Tibial nerve (tissue), 4 donors: ENCODE results near the gene EIF2S1. TPM values are rescaled to one million over a fixed set of nuclear protein-coding genes. Genes with fewer than 3 reads are reported as not detected.

Source experiments
- DNase-seq, 2 donors: peaks; one replicate each; pipeline ENCODE4 v3.0.0-alpha.2; 2019; ENCODE audit warnings: low spot score in 2 of 2
- H3K27ac ChIP-seq, 4 donors: fragments of 200-600 bp; sonication (generic) in 3 of 4; one replicate each; pipeline ENCODE4 v1.5.1; 2017 to 2019; ENCODE audit warnings: mild to moderate bottlenecking in 1 of 4
- H3K27me3 ChIP-seq, 2 donors: fragments of 200-600 bp; sonication (generic) in 1 of 2; one replicate each; pipeline versions ENCODE4 v1.5.1 to v1.6.0; 2017 to 2019
- H3K36me3 ChIP-seq, 3 donors: fragments of 200-600 bp; sonication (generic); one replicate each; pipeline ENCODE4 v1.5.1; 2018 to 2019
- H3K4me1 ChIP-seq, 4 donors: fragments of 200-600 bp; sonication (generic) in 3 of 4; one replicate each; pipeline ENCODE4 v1.5.1; 2017 to 2019
- H3K4me3 ChIP-seq, 4 donors: fragments of 200-600 bp; sonication (generic) in 3 of 4; one replicate each; pipeline ENCODE4 v1.5.1; 2017 to 2019; ENCODE audit warnings: mild to moderate bottlenecking in 1 of 4, moderate library complexity in 1 of 4
- H3K9me3 ChIP-seq, 4 donors: fragments of 200-600 bp; sonication (generic) in 3 of 4; one replicate each; pipeline ENCODE4 v1.5.1; 2017 to 2019
- CTCF ChIP-seq, 5 experiments: fragments of 200-600 bp in 3 of 5; fragments of 450-650 bp in 2 of 5; sonication (generic) in 3 of 5; IDR thresholded peaks; one replicate each; pipeline ENCODE4 v1.5.1; 2016 to 2019; ENCODE audit warnings: antibody characterized with exemption in 5 of 5, mild to moderate bottlenecking in 3 of 5, moderate library complexity in 2 of 5
- EP300 ChIP-seq, 2 donors: sonication (generic); formaldehyde crosslinking; IDR thresholded peaks; one replicate each; pipeline ENCODE4 v1.6.1; 2017; ENCODE audit warnings: antibody characterized with exemption in 2 of 2, mild to moderate bottlenecking in 1 of 2
- POLR2A ChIP-seq, 2 donors: fragments of 450-650 bp; IDR thresholded peaks; one replicate each; pipeline ENCODE4 v1.6.1; 2017; ENCODE audit warnings: antibody characterized with exemption in 2 of 2, mild to moderate bottlenecking in 2 of 2, moderate library complexity in 2 of 2
- WGBS, 2 donors: methylation state at CpG; one replicate each; pipeline ENCODE4 v1.1.5; 2018; 5-methylcytosine and 5-hydroxymethylcytosine counted together
- total RNA-seq, 4 donors: library from RNA; depleted of rRNA; stranded (reverse); fragments of >200 nt; gene quantifications; one replicate each; pipeline ENCODE4 v1.1.0, GENCODE V29; 2016

EIF2S1 gene
- total RNA-seq, 4 donors from 2014 or later: 34.8 to 71.9 (median 61.3) TPM

GRCh38 chr14:67392123-67392522 is 32.0 kb downstream of the EIF2S1 start:
- TF ChIP-seq EP300 (IDR thresholded peaks at IDR 0.05) (no peak), CTCF (IDR thresholded peaks at IDR 0.05) (no peak)
- no peaks in the 10 kb centered on the region for H3K27me3 ChIP-seq
- H3K27ac ChIP-seq: no peak overlapping the region
- H3K36me3 ChIP-seq: peaks cover 0 to under 1% (median 0%) of the 10 kb centered on the region in 3 donors
- no peaks in the 10 kb centered on the region for H3K4me1 ChIP-seq
- no peak overlapping the region for H3K4me3 ChIP-seq
- no peak for DNase-seq
- 82 to 89% methylated on average over 3 of the region's 3 CpGs for WGBS, 2 donors
- H3K9me3 ChIP-seq: no peaks in the 10 kb centered on the region

- TF ChIP-seq POLR2A (IDR thresholded peaks at IDR 0.05): no peak
- no peak for TF ChIP-seq CTCF (IDR thresholded peaks at IDR 0.05)
- no peak for TF ChIP-seq EP300 (IDR thresholded peaks at IDR 0.05)
- DNase-seq: no peak
- no peaks in the 10 kb centered on the region for H3K9me3 ChIP-seq
- 73 to 75% methylated on average over 5 to 9 of the region's 9 CpGs for WGBS, 2 donors
- H3K4me3 ChIP-seq: no peak overlapping the region
- no peaks in the 10 kb centered on the region for H3K4me1 ChIP-seq
- no peak overlapping the region for H3K27ac ChIP-seq
- no peaks in the 10 kb centered on the region for H3K36me3 ChIP-seq
- H3K27me3 ChIP-seq: no peaks in the 10 kb centered on the region
Observed at GRCh38 chr14:67392800-67393199, 32.7 kb downstream of the EIF2S1 start.

GRCh38 chr14:67393689-67394088 is 33.6 kb downstream of the EIF2S1 start:
- Histone ChIP-seq H3K27ac (no peak overlapping the region), H3K4me1 (no peaks in the 10 kb centered on the region), H3K27me3 (no peaks in the 10 kb centered on the region), H3K36me3 (no peaks in the 10 kb centered on the region), H3K4me3 (no peak overlapping the region), H3K9me3 (no peaks in the 10 kb centered on the region)
- TF ChIP-seq EP300 (IDR thresholded peaks at IDR 0.05): no peak
- TF ChIP-seq CTCF (IDR thresholded peaks at IDR 0.05): no peak
- no peak for TF ChIP-seq POLR2A (IDR thresholded peaks at IDR 0.05)
- WGBS, 2 donors: 60 to 64% methylated on average over 6 of the region's 6 CpGs
- DNase-seq: no peak

GRCh38 chr14:67395086-67395875 is 35.2 kb downstream of the EIF2S1 start:
- H3K27ac ChIP-seq: no peak overlapping the region
- no peaks in the 10 kb centered on the region for H3K27me3 ChIP-seq
- no peaks in the 10 kb centered on the region for H3K9me3 ChIP-seq
- DNase-seq: no peak
- H3K4me3 ChIP-seq: no peak overlapping the region
- no peaks in the 10 kb centered on the region for H3K36me3 ChIP-seq
- H3K4me1 ChIP-seq: no peaks in the 10 kb centered on the region
- WGBS, 2 donors: 50 to 57% methylated on average over 15 to 16 of the region's 16 CpGs
- no peak for TF ChIP-seq CTCF (IDR thresholded peaks at IDR 0.05)
- no peak for TF ChIP-seq EP300 (IDR thresholded peaks at IDR 0.05)
- no peak for TF ChIP-seq POLR2A (IDR thresholded peaks at IDR 0.05)

GRCh38 chr14:67395876-67396189 is 35.7 kb downstream of the EIF2S1 start:
- no peaks in the 10 kb centered on the region for H3K4me1 ChIP-seq
- H3K9me3 ChIP-seq: no peaks in the 10 kb centered on the region
- WGBS, 2 donors: 80 to 84% methylated on average over 5 of the region's 5 CpGs
- H3K4me3 ChIP-seq: no peak overlapping the region
- DNase-seq: no peak
- no peaks in the 10 kb centered on the region for H3K27me3 ChIP-seq
- TF ChIP-seq CTCF (IDR thresholded peaks at IDR 0.05): no peak
- TF ChIP-seq EP300 (IDR thresholded peaks at IDR 0.05): no peak
- no peak for TF ChIP-seq POLR2A (IDR thresholded peaks at IDR 0.05)
- no peak overlapping the region for H3K27ac ChIP-seq
- H3K36me3 ChIP-seq: no peaks in the 10 kb centered on the region
